Brain microvascular endothelial cell (primary cell): ENCODE results near the gene ANK3.

ENCODE experiments used
- DNase-seq: peaks from one replicate; pipeline ENCODE4 v3.0.0-alpha.2; 2020
- H3K27ac ChIP-seq: fragments of 250-450 bp; sonication (Bioruptor Pico); 2 replicates; pipeline ENCODE4 v1.5.1; 2020; ENCODE audit warnings: mild to moderate bottlenecking, moderate library complexity
- H3K27me3 ChIP-seq: fragments of 250-450 bp; sonication (Bioruptor Pico); replicated peaks from 2 replicates; pipeline ENCODE4 v1.5.1; 2020; ENCODE audit warnings: mild to moderate bottlenecking
- H3K36me3 ChIP-seq: fragments of 250-450 bp; sonication (Bioruptor Pico); replicated peaks from 2 replicates; pipeline ENCODE4 v1.5.1; 2020; ENCODE audit warnings: mild to moderate bottlenecking
- H3K4me3 ChIP-seq: 2 replicates; pipeline ENCODE4 v1.5.1; 2011; ENCODE audit warnings: low read depth, mild to moderate bottlenecking, control low read depth, low read length, moderate library complexity
- in situ Hi-C: cut with HindIII; loops from 2 replicates; pipeline ENCODE4 v1.10.0; 2017; ENCODE audit warnings: low sequenced_read_pairs, low pct_ligation_motif_present
- TF ChIP-seq, protein P1 (sequence below): IDR thresholded peaks from 2 replicates; pipeline ENCODE4 v1.5.1; 2011; ENCODE audit warnings: low read depth, mild to moderate bottlenecking, moderate library complexity, low read length, control low read depth, inconsistent platforms; ENCODE audit errors: missing control alignments

ANK3 gene

DNA sequence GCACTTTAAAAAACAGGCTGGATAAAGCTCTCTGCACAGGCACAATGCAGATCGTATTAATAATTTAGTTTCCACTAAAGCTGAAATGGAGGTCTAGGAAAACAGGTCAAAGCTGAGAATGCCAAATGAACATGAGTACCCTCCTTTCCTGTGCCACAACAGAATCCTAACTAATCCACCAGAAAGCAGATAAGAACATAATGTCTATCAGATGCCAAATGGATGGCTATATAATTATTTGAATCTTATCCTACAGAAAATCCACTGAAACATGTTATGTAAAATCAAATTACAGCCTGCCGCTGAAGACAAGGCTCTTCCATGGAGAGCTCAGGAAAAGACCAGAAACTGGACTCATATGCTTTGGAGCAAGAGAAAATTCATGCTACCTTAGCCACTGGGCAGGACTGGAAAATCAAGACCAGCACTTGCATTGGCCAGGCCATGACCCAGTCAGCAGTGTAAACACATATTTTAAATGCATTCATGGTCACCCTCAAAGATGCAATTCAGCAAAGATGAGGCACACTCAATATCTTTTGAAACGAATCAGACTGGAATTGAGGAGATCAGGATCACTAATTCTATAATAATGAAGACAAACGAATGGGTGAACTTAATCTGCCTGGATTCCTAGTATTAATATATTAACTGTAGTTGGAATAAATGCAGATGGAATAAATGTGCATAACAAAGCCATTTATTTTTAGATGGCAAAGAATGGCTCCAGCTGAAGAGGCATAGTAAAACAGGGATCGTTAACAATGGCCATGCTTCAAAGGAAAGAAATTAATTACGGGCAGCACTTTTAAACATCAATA, 13.2 kb downstream of the ANK3 start:
- Histone ChIP-seq H3K4me3 (no peak overlapping the region), H3K36me3 (no peaks in the 10 kb centered on the region), H3K27ac (no peak overlapping the region), H3K27me3 (no peaks in the 10 kb centered on the region)
- TF ChIP-seq, protein P1, sequence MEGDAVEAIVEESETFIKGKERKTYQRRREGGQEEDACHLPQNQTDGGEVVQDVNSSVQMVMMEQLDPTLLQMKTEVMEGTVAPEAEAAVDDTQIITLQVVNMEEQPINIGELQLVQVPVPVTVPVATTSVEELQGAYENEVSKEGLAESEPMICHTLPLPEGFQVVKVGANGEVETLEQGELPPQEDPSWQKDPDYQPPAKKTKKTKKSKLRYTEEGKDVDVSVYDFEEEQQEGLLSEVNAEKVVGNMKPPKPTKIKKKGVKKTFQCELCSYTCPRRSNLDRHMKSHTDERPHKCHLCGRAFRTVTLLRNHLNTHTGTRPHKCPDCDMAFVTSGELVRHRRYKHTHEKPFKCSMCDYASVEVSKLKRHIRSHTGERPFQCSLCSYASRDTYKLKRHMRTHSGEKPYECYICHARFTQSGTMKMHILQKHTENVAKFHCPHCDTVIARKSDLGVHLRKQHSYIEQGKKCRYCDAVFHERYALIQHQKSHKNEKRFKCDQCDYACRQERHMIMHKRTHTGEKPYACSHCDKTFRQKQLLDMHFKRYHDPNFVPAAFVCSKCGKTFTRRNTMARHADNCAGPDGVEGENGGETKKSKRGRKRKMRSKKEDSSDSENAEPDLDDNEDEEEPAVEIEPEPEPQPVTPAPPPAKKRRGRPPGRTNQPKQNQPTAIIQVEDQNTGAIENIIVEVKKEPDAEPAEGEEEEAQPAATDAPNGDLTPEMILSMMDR, result no peak
- no peak for DNase-seq
- in situ Hi-C loops, result no loop called here

DNA sequence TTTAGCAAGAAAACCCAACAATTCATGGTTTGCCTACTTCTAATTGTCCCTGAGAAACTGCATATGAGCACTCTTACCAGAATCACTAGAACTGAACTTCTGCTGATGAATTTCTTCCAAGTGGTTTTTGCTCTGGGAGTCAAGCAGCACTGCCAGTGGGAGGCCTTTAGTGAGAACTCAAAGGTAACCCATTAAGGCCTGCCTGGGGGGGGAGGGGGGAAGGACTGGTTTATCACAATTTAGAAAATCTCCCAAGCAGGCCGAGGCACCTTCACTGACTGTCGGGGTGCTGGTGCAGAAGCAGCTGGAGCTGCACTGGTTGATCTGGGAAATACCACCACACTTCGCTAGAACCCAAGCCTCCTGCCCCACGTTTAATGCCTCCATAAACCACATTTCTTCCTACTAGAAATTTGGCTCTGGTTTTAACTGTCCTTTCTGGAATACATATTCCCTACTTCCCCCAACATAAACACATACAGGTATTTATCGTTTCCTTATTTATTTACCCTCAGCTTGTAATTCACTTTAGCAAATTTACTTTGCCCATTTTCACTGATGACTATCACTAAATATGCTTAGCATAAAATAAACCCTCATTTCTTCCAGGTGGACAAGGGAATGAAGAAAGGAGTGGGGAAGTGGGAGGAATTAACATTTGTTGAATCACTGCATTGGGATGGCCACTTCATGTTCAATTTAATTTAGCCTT, 14.2 kb downstream of the ANK3 start:
- TF ChIP-seq, protein P1, result no peak
- no peak overlapping the region for H3K4me3 ChIP-seq
- in situ Hi-C loops, result no loop called here
- no peak for DNase-seq
- no peak overlapping the region for H3K27ac ChIP-seq
- no peaks in the 10 kb centered on the region for H3K27me3 ChIP-seq
- no peaks in the 10 kb centered on the region for H3K36me3 ChIP-seq

DNA sequence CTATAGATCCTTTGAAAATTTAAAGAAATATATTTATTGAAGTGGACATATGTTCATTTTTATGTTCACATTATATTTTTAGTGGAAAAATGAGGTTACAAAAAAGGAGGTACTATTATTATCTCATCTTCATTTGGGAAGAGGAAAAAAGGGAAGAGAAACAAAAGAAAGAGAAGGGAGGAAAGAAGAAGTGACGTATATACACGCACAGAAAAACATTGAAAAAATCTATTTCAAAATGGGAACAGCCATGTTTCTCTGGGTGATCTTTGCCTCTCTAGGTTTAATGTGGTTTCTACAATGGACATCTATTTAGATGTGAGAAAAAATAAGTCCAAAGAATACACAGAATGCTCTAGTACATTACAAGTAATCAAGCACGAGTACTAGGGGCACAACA, 14.8 kb downstream of the ANK3 start:
- TF ChIP-seq, protein P1, result no peak
- in situ Hi-C loops, result no loop called here
- no peak overlapping the region for H3K4me3 ChIP-seq
- no peaks in the 10 kb centered on the region for H3K36me3 ChIP-seq
- DNase-seq, result no peak
- no peak overlapping the region for H3K27ac ChIP-seq
- no peaks in the 10 kb centered on the region for H3K27me3 ChIP-seq

DNA sequence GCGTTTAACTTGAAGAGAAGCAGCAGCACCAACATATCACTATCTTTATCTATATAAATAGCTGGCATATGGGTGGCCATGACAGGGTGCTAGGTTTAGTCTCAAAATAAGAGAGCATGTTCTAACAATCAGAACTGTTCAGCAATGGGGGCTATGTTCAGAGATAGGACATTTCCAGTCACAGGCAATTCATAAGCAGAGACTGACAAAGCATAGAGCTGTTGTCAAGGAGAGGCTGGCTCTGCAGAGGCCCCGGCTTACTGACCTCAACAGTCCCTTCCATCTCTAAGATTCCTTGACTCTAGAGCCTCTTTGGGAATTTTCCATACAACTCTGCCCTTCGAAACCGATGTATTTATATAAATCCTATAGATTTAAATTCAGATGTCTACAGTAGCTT, 17.2 kb downstream of the ANK3 start:
- no peaks in the 10 kb centered on the region for H3K36me3 ChIP-seq
- in situ Hi-C loops, result no loop called here
- H3K27me3 ChIP-seq, result no peaks in the 10 kb centered on the region
- H3K27ac ChIP-seq, result no peak overlapping the region
- TF ChIP-seq, protein P1, result no peak
- DNase-seq, result no peak
- no peak overlapping the region for H3K4me3 ChIP-seq

DNA sequence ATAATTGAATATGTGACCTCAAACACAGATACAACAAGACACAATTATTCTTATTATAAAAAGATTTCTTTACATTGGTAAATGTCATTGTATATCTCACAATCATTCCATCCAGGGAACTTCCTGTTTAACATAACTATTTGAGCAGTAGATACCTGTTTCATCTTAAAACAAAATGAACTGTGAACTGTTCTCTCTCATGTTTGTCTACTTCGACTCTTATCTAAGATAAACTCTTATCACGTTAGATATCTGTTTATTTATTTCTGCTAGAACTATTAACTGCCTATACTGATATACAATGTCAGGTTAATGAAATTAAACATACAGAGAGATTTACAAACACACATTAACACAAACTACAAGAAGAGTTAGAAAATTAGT, 20.1 kb downstream of the ANK3 start:
- Histone ChIP-seq H3K4me3 (no peak overlapping the region), H3K36me3 (no peaks in the 10 kb centered on the region), H3K27me3 (no peaks in the 10 kb centered on the region), H3K27ac (no peak overlapping the region)
- in situ Hi-C loops, result no loop called here
- TF ChIP-seq, protein P1, result no peak
- no peak for DNase-seq
